Occipital lobe (tissue), 2 donors: ENCODE results near the gene EFCAB12. TPM values are rescaled to one million over a fixed set of nuclear protein-coding genes. Genes with fewer than 3 reads are reported as not detected.
"Not testable (repeated sequence)": the region's sequence is repeated elsewhere in the genome, so short reads cannot be mapped to it uniquely, and the experiment has no call there.

Experiments
- DNase-seq: peaks from one replicate; lab custom pipeline; 2025; lab: John Stamatoyannopoulos, UW
- total RNA-seq: library from RNA; depleted of rRNA; stranded (reverse); fragments of >200 nt; gene quantifications from one replicate; pipeline ENCODE4 v1.2.3, GENCODE V29; 2014

Gene EFCAB12
- total RNA-seq, 1 donor from 2014 or later, result 0.16 TPM

DNA sequence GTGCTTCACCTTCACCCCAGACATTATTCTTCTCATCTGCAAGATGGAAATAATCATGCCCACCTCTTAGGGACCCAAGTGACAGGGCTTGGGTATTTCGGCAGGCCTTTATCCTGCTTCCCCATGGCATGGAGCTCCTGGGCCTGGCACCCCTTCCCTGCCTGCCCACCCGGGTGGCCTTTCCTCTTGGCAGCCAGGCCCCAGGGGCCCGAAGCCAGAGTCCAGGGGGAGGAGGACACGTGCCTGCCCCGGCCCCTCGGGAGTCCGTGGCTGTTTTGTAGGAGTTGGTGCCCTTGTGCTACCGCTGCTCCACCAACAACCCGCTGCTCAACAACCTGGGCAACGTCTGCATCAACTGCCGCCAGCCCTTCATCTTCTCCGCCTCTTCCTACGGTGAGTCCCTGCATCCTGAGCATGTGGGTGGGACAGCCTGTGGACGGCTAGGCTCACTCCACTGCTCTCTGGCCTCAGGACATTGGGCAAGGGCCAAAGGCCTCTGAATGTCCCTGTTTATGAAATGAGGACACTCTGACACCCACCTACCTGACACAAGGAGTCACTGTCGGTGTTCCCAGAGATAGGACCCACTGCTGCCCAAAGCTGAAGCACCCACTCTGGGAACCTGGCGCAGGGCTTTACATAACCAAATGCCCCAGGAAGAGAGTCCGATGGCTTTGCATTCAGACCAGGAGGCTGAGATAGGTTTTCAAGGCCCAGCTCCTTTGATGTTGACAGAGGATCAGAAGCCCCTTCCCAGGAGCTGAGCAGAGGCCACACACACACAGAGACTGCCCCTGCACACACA is 34.5 kb downstream of the EFCAB12 start:
- DNase-seq, result not testable (repeated sequence)

- no peak for DNase-seq
Observed at GRCh38 chr3:129393271-129393670, 35.2 kb downstream of the EFCAB12 start.

DNA sequence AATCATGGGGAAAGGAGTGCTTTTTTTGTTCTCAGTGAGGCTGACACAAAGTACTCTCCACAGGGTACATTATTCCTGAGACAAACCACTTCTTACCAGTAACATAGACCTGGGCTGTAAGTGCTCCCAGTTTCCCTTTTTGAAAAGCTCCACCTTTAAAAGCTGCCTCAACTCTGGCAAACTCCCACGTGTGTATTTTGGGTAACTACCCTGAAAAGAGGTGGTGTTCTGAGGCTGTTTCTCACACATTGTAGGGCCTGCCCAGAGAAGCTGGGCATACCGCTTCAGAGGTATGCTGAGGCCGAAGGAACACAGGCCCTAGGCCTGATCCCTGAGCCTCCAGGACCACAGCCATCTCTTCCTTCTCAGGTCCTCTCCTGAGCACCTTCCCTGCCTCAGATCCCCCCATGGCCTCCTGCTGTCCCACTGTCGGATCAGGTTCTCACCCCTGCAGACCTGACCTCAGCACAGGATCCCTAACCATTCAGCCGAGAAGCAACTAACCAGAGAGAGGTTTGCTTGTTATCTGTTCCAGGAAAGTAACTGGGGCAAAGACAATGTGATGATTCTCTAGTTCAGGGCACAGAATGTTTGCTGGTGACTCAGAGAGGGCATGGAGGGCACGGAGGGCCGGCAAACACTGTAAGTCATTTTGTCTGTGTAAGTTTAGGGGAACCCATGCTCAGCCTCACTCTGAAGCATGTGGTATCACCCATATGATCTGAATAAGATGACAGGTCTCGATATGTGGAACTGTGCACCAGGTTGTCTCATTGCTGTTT is 36.1 kb downstream of the EFCAB12 start:
- DNase-seq, result not testable (repeated sequence)

DNA sequence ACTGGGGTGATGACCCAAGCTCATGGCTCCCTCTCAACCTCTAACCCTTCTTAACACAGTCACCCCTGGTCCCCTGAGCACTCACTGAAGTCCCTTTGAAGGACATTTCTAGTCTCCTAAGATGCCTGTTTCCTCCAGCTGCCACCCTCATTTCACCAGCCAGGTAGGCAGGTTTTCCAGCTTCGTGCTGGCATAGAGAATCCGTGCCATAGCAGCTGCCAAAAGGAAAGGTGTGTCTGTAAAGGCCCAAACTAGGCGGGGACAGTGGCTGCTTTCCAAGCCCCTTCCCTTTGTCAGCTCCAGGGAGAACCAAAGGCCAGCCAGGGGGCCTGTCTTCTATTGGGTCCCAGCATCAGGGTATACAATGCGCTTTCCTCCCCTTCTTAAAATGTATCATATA is 36.9 kb downstream of the EFCAB12 start:
- DNase-seq, result not testable (repeated sequence)

DNA sequence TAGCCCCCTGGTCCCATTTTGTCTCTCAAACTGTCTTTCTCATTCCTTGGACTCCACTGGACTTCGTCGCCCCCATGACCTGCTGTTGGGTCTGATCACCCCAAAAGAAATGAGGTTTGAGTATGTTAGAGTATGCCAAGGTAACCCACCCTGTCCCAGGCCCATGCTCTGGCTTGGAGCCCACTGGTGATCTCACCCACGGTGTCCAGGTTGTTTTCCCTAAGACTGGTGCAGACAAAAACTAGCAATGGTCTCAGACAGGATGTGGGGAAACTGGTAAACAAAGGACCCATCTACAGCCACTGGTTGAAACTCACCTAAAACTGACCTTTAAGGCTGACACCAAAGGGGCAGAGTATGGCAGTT is 38.9 kb downstream of the EFCAB12 start:
- DNase-seq, result no peak

DNA sequence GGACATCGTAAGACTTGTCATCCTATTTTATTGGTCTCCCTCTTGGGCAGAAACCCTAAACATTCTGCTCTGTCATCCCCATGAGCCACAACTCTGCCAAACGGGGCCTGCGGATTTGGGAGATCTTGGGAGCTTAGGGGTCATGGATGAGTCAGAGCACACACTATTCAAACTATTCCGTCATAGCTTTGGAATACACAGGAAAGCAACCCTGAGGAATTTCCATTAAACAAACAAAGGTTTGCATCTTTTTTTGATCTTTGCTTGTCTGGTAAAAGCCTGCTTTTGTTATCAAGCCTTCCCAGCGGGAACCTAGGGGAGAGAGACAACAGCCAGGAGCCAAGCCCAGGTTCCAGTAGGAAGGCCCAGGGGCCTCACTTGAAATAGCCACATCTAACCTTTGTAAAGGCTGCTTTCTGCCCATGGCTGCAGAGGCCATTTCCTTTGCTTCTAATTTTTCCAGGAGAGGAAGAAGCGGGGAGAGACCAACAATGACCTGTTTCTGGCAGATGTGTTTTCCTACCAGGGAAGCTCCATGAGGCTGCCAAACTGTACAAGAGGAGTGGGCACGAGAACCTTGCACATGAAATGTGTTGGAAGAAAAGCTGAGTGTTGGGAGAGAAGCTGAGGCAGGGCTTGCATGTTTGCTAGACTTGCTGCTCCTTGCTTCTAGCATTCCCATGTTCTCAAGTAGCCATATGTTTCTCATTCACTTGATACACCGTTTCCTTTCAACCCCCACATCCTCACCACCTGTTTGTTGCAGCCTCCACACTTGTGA is 39.5 kb downstream of the EFCAB12 start:
- DNase-seq, result not testable (repeated sequence)

DNA sequence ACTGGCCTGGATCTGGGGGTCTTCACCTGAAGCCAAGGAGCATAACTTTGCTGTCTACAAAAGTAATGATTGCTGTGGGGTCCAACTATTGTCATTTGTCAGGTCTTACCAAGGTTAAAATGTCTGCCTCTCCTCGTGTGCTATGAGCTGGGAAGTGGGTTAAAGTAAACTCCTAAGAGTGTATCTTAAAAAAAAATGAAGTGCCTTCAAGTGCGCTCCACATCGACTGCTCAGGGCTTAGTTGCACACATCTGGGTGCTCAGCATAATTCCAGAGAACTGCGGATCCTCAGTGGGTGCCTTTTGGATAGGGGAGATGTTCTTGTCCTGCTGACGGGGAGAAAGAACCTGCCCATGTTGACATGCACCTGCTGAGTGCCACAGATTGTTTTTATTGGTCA is 40.9 kb downstream of the EFCAB12 start:
- DNase-seq, result no peak

GRCh38 chr3:129386984-129387383 is 41.5 kb downstream of the EFCAB12 start:
- no peak for DNase-seq

DNA sequence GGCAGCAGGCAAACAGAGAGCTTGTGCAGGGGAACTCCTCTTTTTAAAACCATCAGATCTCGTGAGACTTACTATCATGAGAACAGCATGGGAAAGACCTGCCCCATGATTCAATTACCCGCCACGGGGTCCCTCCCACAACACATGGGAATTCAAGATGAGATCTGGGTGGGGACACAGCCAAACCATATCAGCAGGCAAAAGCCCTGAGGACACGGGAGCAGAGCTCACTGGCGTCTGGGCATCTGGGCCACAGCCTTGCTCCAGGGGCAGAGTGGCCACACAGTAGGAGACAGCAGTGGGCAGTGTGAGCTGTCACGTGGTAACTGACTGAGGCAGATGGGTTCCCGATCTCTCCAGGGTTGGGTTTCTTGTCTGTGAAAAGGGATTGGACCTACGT is 42.9 kb downstream of the EFCAB12 start:
- not testable (repeated sequence) for DNase-seq

GRCh38 chr3:129384594-129385323 is 43.7 kb downstream of the EFCAB12 start:
- DNase-seq, result no peak

DNA sequence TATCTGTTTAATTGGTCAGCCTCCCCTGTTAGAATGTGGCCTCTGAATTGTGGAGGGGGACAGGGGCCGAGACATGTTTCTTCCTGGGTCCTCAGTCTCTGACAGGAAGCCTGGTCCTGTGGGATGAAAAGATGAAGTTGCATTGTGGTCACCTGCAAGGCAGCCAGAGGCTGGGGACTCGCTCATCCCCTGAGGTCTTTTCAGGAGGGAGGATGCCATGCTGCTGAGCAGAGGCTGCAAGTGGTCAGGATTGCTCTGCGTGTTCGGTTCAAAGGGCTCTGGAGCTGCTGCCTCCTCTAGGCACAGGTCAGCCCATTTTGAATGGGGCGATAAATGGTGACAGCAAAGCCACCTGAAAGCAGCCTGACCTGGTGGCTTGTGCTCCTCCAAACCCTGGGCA is 44.3 kb downstream of the EFCAB12 start:
- not testable (repeated sequence) for DNase-seq

GRCh38 chr3:129383292-129383860 is 45.1 kb downstream of the EFCAB12 start:
- peak; percentile 59 for DNase-seq

GRCh38 chr3:129382366-129382765 is 46.1 kb downstream of the EFCAB12 start:
- DNase-seq, result peak; percentile 23

DNA sequence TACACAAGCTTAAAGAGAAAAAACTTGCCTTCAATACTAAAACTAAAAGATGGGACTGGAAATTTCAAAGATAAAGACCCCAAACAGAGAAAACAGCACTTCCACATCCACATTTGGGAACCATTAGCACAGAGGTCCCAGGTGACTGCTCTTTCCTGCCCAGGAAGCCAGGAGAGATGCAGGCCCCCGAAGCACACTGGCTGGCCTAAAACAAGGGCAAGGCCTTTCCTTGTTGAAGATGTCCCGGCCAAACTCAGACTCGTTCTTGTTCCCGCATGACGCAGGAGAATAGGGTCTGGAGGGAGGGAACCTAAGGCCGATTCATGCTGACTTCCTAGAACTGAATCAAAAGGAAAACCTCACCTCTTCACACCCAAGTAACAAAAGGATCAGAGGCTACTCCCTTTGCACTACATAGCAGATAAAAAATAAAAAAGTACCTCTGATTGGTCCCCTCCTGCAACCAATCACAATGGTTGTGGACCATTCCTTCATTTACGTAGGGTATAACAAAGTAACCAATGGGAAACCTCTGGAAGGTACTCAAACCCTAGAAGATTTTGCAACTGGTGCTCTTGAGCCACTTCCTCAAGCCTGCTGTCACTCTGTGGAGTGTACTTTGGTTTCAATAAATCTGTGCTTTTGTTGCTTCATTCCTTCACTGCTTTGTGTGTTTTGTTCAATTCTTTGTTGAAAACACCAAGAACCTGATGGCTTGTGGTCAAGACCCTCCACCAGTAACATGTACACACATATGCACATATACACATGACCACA is 48.7 kb downstream of the EFCAB12 start:
- no peak for DNase-seq

DNA sequence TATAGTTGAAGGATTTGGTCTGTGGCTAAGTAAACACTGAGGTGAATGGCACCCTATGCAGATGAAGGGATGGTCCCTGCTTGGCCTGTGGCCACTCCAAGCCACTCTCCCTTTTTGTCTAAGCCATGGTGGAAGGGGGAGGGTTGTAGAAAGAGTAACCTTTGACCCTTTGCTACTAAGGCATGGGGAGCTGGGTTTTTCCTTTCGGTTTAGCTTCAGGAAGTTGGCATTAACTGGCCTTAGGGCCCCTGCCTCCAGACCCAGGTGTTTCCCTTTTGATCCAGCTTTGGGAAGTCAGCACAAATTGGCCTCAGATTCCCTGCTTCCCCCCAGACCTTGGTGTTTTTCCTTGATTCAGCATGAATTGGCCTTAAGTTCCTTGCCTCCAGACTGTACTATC is 49.5 kb downstream of the EFCAB12 start:
- no peak for DNase-seq

- DNase-seq, result no peak
Observed at GRCh38 chr3:129377615-129378014, 50.8 kb downstream of the EFCAB12 start.

DNA sequence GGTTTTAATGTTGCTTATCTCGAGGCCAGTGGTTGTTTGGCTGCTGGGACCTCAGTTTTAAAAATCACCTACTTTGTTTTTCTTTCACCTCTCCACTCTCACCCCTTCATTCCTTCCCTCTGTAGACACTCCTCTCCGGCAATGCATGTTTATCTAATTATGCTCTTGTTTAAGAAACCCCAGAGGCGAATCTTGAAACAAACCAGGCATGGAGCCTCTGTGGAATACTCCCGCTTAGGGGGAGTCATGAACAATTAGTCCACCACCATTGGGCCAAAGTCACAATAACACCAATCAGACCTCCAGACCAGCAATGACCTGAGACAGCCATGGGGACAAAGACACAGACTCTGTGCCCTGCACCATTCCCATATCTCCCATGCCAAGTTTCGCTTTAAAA is 53.3 kb downstream of the EFCAB12 start:
- DNase-seq, result no peak

GRCh38 chr3:129371041-129371826 is 57.2 kb downstream of the EFCAB12 start:
- no peak for DNase-seq

DNA sequence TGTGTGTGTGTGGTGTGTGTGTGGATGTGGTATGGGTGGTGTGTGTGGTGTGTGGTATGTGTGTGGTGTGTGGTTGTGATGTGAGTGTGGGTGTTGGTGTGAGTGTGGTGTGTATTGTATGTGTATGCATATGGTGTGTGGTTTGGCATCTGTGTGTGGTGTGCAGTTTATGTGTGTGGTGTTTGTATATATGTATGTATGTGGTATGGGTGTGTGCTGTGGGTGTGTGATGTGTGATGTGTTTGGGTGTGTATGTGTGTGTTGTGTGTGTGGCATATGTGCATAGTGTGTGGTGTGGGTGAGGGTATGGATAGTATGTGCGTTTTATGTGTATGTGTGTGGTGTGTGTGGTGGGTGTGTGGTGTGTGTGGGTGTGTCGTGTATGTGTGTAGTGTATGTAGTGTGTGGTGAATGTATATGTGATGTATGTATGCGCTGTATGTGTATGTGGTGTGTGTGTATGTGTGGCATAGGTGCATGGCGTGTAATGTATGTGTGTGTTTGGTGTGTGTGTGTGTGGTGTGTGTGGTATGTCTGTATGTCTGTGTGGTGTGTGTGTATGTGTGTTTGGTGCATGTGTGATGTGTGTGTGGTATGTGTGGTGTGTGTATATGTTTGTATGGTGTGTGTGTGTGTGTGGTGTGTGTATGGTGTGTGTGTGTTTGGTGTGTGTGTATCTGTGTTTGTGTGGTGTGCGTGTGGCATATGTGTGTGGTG is 58.0 kb downstream of the EFCAB12 start:
- no peak for DNase-seq
